ENCODE results near the gene SLC25A17.
"Not testable (repeated sequence)": the region's sequence is repeated elsewhere in the genome, so short reads cannot be mapped to it uniquely, and the experiment has no call there.

Gene SLC25A17

GRCh38 chr22:40838486-40838885, 19.3 kb upstream of the SLC25A17 start:
- H3K4me3 ChIP-seq (ENCODE audit: low read length): no peak overlapping the region
- no peak for TF ChIP-seq ZNF274 (IDR thresholded peaks at IDR 0.05; ENCODE audit: low read depth, low read length)

DNA sequence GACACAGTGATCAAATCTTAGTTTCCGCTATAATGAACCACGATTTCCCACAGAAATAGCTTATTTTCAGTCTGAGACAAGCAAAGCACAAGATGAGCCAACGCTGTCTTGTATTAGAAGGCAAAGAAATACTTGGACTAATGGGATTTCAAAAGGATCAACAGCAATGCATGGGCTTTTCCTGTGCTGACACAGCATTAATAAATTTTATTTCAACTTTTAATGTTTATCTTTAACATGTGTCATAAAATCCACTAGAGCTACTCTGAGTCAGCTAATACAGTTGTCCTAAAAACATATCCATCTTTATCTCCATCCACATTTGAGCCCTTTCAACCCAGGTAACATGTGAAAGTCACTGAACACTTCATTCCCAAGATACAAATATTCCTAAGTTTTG, 15.5 kb upstream of the SLC25A17 start:
- TF ChIP-seq ZNF274 (IDR thresholded peaks at IDR 0.05; ENCODE audit: low read depth, low read length): no peak
- H3K4me3 ChIP-seq (ENCODE audit: low read length): no peak overlapping the region

- TF ChIP-seq ZNF274 (IDR thresholded peaks at IDR 0.05; ENCODE audit: low read depth, low read length): no peak
These were observed 10.0 kb upstream of the SLC25A17 start for GRCh38 chr22:40829131-40829530.

GRCh38 chr22:40826984-40827741, 8.0 kb upstream of the SLC25A17 start:
- no peak for TF ChIP-seq ZNF274 (IDR thresholded peaks at IDR 0.05; ENCODE audit: low read depth, low read length)
- H3K4me3 ChIP-seq (ENCODE audit: low read length): no peak overlapping the region

More at GRCh38 chr22:40829131-40829530, 10.0 kb upstream of the SLC25A17 start:
- H3K4me3 ChIP-seq (ENCODE audit: low read length): no peak overlapping the region

DNA sequence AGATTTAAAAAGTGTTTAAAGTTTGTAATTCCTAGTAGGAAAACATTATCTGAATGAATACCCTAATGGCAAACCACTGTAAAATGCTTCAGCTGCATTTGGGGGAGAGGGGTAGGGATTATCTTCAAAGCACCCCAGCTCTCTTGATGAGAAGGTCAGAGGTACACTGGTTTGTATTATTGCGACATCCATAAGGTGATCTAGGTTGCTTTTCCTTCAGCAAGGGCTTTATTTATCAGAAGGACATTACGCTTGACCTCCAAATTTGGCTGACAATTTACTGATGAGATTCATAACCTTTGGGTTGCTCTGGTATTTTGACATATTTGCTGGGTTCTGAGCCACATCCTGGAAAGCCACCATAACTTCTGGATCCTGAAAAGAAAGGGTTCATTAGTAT, 7.1 kb upstream of the SLC25A17 start:
- H3K4me3 ChIP-seq (ENCODE audit: low read length): not testable (repeated sequence)

GRCh38 chr22:40823426-40823825, 4.3 kb upstream of the SLC25A17 start:
- no peak overlapping the region for H3K4me3 ChIP-seq (ENCODE audit: low read length)
- no peak for TF ChIP-seq ZNF274 (IDR thresholded peaks at IDR 0.05; ENCODE audit: low read depth, low read length)

- no peak for TF ChIP-seq ZNF274 (IDR thresholded peaks at IDR 0.05; ENCODE audit: low read depth, low read length)
- peak overlapping the region; percentile 76 for H3K4me3 ChIP-seq (ENCODE audit: low read length)
These were observed 524 bp upstream of the SLC25A17 start for GRCh38 chr22:40819599-40820140.

DNA sequence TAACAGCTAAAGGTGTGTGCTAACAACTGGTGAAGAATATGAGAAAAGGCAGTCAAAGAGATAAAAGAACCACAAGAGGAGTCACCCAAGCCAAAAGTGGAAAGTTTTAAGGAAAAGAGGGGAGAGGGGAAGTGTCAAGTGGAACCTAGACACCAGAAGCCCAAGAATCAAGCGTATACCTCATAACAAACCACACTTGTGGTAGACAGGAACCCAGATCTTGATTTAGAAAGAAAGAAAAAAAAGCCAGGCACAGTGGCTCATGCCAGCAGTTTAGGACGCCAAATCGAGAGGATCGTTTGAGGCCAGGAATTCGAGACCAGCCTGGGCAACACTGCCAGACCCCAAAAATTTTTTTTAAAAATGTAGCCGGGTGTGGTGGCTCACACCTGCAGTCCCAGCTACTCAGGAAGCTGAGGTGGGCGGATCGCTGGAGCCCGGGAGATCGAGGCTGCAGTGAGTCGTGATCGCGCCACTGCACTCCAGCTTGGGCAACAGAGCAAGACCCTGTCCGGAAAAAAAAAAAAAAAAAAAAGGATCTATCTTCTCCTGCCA, 877 bp downstream of the SLC25A17 start:
- H3K4me3 ChIP-seq (ENCODE audit: low read length): peak overlapping the region; percentile 84
- no peak for TF ChIP-seq ZNF274 (IDR thresholded peaks at IDR 0.05; ENCODE audit: low read depth, low read length)

- no peak for TF ChIP-seq ZNF274 (IDR thresholded peaks at IDR 0.05; ENCODE audit: low read depth, low read length)
- H3K4me3 ChIP-seq (ENCODE audit: low read length): peak overlapping the region; percentile 84
These were observed 1.4 kb downstream of the SLC25A17 start for GRCh38 chr22:40817737-40818136.

DNA sequence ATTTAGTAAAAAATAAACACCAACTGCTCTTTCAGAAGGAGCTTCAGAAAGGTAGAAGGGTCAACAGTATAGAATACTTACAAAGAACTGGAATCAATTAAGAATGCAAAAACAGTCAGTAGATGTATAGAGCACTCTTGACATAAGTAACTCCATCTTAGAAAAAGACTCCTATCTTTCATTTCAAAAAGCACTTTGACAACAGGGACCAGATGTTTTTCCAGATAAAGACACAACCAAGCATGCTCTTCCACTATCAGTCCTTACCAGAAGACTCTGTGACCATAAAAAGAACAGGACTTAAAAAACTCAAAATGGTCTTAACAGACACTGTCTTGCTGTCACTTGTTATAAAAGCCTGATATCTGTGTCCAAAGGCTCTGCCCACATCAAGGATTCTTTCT, 5.2 kb downstream of the SLC25A17 start:
- no peak for TF ChIP-seq ZNF274 (IDR thresholded peaks at IDR 0.05; ENCODE audit: low read depth, low read length)

GRCh38 chr22:40808018-40808841, 10.9 kb downstream of the SLC25A17 start:
- no peak for TF ChIP-seq ZNF274 (IDR thresholded peaks at IDR 0.05; ENCODE audit: low read depth, low read length)
- H3K4me3 ChIP-seq (ENCODE audit: low read length): no peak overlapping the region

More for the DNA sequence above, 5.2 kb downstream of the SLC25A17 start:
- no peak overlapping the region for H3K4me3 ChIP-seq (ENCODE audit: low read length)

GRCh38 chr22:40806711-40807110, 12.4 kb downstream of the SLC25A17 start:
- TF ChIP-seq ZNF274 (IDR thresholded peaks at IDR 0.05; ENCODE audit: low read depth, low read length): no peak
- H3K4me3 ChIP-seq (ENCODE audit: low read length): no peak overlapping the region

DNA sequence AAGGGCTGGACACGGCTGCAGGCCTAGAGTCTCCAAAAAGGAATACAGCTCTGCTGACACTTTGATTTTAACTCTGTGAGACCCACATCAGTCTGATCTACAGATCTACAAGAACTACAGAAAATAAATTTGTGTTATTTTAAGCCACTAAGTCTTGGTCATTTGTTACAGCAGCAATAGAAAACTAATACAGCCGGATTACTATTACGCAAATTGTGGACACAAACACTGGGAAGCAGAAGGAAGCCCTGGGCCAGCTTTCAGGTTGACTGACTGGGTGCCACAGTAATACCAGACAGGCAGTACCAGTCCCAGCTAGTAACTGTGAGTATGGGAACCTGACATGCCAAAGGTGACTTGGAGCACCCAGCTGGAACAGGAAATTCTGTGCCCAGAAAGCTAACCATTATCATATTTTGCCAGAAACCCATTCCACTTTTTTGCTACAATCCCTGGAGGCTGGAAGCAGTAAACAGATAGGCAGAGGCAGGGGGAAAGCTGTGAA, 13.4 kb downstream of the SLC25A17 start:
- TF ChIP-seq ZNF274 (IDR thresholded peaks at IDR 0.05; ENCODE audit: low read depth, low read length): no peak
- H3K4me3 ChIP-seq (ENCODE audit: low read length): no peak overlapping the region

GRCh38 chr22:40805239-40805638, 13.9 kb downstream of the SLC25A17 start:
- H3K4me3 ChIP-seq (ENCODE audit: low read length): no peak overlapping the region
- no peak for TF ChIP-seq ZNF274 (IDR thresholded peaks at IDR 0.05; ENCODE audit: low read depth, low read length)

Measured in GM08714 (cell line).